ENCODE results near the gene LAP3. TPM values are rescaled to one million over a fixed set of nuclear protein-coding genes. Genes with fewer than 3 reads are reported as not detected.
"Not testable (repeated sequence)": the region's sequence is repeated elsewhere in the genome, so short reads cannot be mapped to it uniquely, and the experiment has no call there.

LAP3 gene
- polyA plus RNA-seq, 10 donors: 44.9 to 51.0 (median 48.0) TPM

GRCh38 chr4:17560065-17560673 is 16.8 kb upstream of the LAP3 start:
- DNase-seq: no peak

DNA sequence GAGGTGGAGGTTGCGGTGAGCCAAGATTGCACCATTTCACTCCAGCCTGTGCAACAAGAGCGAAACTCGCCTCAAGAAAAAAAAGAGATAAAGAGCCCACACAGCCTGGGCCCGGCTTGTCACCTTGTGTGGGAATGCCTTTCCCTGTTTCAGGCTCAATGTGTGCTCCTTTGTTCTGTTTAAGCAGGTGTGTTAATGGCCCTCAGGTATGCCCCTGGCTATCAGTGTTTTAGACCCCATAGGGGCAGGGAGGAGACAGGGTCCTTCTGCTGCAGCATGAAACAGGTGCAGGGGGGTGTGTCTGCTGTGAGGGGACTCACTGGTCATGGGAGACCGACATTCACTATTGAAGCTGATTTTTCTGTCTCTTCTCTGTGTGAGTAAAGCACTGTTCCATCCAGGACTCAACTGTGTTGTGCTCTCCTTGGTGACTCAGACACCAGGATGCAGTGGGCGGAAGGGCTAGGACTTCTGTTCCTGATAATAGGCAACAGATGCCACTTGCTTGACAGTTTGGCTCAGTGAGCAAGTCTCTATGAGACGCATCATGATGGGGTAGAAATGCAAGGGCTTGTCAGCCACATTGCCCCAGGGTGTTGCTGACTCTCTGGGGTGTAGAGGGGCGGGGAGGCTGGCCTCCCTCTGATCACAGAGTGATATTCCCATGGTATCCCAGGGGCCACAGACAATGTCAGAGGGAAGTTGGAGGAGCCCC is 15.6 kb upstream of the LAP3 start:
- no peak for DNase-seq

DNA sequence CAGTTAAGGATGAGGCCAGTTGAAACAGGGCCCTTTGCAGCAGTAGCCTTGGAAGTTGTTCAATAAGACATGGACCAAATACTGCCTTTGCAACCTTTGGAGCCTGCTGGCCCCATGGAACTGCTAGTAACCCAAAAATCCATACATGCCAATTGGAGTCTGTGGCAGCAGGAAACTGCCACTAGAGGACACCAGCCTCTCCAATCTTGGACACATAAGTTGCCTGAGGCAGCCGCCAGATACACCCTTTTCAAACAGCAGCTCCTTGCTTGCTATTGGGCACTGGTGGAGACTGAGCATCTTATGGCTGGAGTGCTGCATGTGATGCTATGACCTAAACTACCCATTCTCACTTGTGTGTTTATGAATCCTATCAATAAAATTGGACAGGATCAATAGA is 14.8 kb upstream of the LAP3 start:
- DNase-seq: no peak

DNA sequence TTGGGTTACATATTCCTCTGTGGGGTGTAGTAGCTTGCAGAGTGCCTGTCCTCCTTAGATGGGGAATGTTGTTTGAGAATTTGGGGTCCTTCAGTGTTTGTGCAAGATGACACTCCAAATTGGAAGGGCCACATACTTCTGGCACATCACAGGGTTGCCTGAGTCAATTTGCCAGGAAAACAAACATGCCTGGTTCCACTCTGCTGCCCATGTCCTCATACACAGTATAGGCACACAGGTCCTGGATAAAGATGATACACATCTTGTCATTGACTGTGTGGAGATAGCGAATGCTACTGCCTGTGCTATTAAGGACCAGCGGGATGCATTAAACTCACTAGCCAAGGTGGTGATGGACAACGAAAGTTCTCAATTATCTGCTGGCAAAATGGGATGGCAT is 11.2 kb upstream of the LAP3 start:
- no peak for DNase-seq

GRCh38 chr4:17567271-17567670 is 9.7 kb upstream of the LAP3 start:
- peak in 2 of 3 donors; percentile 13 to 57 for DNase-seq

DNA sequence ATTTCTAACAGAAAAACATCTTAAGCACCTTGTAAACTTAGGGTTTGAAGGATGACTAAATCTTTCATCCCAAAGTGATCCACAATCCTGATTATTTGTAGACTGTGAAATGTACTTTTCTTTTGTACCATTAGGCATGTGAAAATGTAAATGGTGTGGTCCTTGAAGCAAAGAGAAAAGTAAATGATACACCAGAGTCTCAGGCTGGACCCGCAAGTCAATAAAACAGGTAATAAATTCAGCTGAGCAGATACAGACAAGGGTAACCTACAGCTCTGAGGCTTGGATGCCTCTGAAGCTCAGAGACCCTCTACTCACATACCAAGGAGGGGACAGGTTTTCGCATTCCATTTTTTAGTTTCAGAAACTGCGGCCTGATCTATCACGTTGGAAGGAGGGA is 2.8 kb upstream of the LAP3 start:
- DNase-seq: no peak

DNA sequence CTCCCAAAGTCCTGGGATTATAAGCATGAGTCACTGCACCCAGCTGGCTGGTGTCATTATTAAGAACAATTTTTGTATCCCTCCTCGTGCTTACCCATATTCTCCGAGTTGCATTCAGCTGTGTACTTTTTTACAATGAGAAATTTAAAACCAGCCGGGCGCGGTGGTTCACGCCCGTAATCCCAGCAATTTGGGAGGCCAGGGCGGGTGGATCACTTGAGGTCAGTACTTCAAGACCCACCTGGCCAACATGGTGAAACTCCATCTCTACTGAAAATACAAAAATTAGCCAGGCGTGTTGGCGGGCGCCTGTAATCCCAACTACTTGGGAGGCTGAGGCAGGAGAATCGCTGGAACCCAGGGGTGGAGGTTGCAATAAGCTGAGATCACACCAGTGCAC is 1.8 kb upstream of the LAP3 start:
- DNase-seq: not testable (repeated sequence)

GRCh38 chr4:17577665-17578481 is 875 bp downstream of the LAP3 start:
- no peak for DNase-seq

DNA sequence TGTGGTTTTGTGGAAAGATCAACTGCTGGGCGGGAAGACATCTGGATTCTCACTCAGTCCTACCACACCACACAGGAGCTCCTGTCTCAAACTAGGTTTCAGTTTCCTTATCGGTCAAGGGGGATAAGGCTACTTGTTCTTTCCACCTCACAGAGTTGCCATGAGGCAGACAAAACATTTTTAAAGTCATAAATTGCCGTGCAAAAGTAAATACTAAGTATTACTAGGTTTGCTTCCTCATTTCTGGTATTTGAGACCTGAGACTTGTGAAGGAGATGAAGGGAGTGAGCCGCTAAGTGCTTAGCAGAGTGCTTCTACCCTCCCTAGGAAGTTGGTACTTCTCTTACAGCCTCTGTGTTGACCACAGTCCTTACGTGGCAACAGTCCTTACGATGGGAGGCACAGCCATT is 1.5 kb downstream of the LAP3 start:
- DNase-seq: peak in 1 of 3 donors; percentile 19

DNA sequence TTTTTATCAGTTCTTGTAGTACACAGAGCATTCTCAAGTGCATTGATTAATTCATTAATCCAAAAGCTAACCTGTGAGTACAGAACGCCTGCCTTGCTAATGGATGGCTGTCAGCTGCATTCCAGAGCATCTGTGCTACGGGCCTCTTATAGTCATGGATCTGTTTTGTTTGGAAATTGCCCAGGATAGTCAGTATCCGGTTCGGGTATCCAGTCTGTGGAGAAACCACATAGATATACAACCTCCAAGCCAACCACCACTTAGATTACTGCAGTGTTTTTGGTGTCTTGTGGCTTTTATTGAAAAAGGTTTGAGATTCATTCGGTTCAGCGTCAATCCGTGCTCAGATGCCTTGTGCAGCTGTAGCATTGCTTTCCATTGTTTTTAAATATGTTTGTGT is 4.0 kb downstream of the LAP3 start:
- no peak for DNase-seq

DNA sequence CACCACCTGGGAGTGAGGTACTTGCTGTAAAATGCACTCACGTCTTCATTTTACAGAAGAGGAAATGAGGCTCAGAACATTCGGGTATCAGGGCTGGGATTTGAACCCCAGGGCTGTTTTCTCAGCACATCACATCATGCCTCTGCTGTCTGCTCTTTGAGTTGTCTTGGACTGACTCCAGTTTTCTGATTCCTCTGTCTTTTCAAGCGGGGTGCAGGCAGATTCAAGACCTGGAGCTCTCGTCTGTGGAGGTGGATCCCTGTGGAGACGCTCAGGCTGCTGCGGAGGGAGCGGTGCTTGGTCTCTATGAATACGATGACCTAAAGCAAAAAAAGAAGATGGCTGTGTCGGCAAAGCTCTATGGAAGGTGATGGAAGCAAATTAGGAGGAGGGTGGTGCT is 6.3 kb downstream of the LAP3 start:
- DNase-seq: no peak

- no peak for DNase-seq
Measured at GRCh38 chr4:17583941-17584340, 6.9 kb downstream of the LAP3 start.

- no peak for DNase-seq
Measured at GRCh38 chr4:17584521-17585213, 7.7 kb downstream of the LAP3 start.

GRCh38 chr4:17587094-17587822 is 10.3 kb downstream of the LAP3 start:
- DNase-seq: no peak

DNA sequence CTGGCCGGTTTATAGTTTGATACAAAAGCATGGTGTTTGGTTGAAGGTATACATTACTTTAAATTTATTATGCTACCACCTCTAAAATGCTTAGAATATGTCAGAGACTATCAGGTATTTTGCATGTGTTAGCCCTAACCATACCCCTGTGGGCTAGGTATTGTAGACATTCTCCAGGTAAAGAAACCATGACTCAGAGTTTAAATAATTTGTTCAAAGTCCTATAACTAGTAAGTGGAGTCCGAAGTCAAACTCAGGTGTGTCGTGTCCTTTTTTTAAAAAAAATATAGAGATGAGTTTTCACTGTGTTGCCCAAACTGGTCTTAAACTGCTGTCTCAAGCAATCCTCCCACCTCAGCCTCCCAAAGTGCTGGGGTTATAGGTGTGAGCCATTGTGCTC is 12.4 kb downstream of the LAP3 start:
- DNase-seq: no peak

DNA sequence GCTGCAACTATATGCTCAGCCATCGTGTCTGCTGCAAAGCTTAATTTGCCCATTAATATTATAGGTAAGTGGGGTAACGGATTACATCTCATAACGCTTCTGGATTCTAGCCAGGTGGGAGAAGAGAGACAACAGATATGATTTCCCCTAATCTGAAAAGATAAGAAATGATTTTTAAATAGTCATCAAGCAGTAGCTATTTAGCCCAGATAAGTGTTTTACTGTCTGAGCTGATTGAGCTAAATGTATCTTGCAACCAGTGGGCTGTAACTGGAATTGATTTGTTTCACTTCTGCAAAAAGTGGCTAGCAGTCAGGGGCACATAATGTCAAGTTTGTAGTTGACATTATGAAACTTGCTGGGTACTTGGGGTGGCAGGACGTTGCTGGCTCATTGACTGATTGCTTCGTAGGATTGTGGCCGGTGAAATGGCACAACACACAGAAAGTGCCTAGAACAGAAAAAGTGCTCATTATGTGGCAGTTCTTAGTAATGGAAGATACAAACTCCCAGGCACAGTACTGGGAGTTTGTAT is 18.5 kb downstream of the LAP3 start:
- DNase-seq: peak in 1 of 3 donors; percentile 14

GRCh38 chr4:17597517-17597916 is 20.5 kb downstream of the LAP3 start:
- no peak for DNase-seq

DNA sequence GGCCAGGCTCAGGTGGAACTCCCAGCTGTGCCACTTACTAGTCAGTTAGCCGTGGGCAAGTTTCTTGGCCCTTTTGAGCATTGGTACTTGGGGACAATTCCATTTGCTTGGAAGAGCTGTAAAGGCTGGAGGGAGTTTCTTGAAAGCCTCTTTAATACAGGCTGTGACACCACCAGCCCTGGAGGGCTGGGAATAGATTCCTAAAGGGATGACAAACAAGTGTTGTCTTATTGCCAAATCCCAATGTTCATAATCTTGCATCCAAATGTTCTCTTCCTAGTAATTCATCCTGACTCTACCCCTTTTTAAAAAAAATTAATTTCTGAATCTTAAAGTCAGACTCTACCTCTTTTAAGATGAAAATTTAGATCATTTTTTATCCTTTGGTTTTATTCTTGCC is 22.8 kb downstream of the LAP3 start:
- no peak for DNase-seq

DNA sequence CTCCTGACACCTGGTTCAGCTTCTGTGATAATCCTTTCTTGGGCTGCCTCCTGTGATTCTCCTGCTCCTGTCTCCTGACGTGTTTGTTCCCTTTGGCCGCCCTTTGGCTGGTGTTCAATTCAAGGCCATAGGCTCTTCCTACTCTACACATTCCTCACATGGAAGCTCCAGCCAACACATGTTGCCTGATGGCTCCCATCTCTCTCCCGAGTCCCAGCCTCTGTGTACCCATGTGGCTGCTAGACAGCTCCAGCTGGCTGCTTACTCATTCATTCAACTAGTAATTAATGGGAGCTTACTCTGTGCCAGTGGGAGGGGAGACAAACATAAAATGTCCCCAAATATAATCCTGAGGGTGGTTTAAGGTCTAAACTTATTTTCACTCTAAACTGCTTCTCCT is 28.2 kb downstream of the LAP3 start:
- DNase-seq: no peak

- no peak for DNase-seq
Measured at GRCh38 chr4:17613761-17614415, 36.9 kb downstream of the LAP3 start.
